ENCODE data around the gene ROBO2.

- peak in 2 of 4 donors; percentile 18 to 43 for TF ChIP-seq POLR2A (IDR thresholded peaks at IDR 0.05)
- TF ChIP-seq CTCF (IDR thresholded peaks at IDR 0.05): no peak
These were observed at the start of gene ROBO2 for GRCh38 chr3:77039606-77040171.

Measured in esophagus squamous epithelium (tissue), 4 donors.